Neural cell (in vitro differentiated cells): ENCODE results near the gene GDF7. TPM values are rescaled to one million over a fixed set of nuclear protein-coding genes. Genes with fewer than 3 reads are reported as not detected.

Experiments used
- H2AFZ ChIP-seq: fragments of 200-600, 300-800 bp; sonication (generic), shearing (Covaris generic); 2 replicates; pipeline ENCODE4 v1.6.0; 2014; ENCODE audit warnings: low read depth, mild to moderate bottlenecking, antibody characterized with exemption, low read length, moderate library complexity
- H3F3A ChIP-seq: fragments of 200-600 bp; shearing (Covaris generic); 2 replicates; pipeline ENCODE4 v1.6.1; 2016; ENCODE audit warnings: mild to moderate bottlenecking, moderate library complexity, mixed read lengths, antibody characterized with exemption, low read length; ENCODE audit not compliant: insufficient read depth, poor library complexity, severe bottlenecking
- H3K27ac ChIP-seq: fragments of 200-600, 300-800 bp; sonication (generic), shearing (Covaris generic); 2 replicates; pipeline ENCODE4 v1.5.1; 2014; ENCODE audit warnings: mild to moderate bottlenecking, low read length, moderate library complexity
- H3K27me3 ChIP-seq: fragments of 300-800, 200-600 bp; sonication (generic), shearing (Covaris generic); 2 replicates; pipeline ENCODE4 v1.6.0; 2014; ENCODE audit warnings: mild to moderate bottlenecking, low read depth, low read length, moderate library complexity; ENCODE audit not compliant: insufficient read depth
- H3K36me3 ChIP-seq: fragments of 300-800, 200-600 bp; sonication (generic), shearing (Covaris generic); 2 replicates; pipeline ENCODE4 v1.5.1; 2014; ENCODE audit warnings: mild to moderate bottlenecking, antibody characterized with exemption, low read length, moderate library complexity; ENCODE audit not compliant: insufficient read depth
- H3K4me2 ChIP-seq: fragments of 300-800, 200-600 bp; sonication (generic), shearing (Covaris generic); 2 replicates; pipeline ENCODE4 v1.6.0; 2014; ENCODE audit warnings: mild to moderate bottlenecking, low read length
- H3K4me3 ChIP-seq: fragments of 300-800, 200-600 bp; sonication (generic), shearing (Covaris generic); 2 replicates; pipeline ENCODE4 v1.5.1; 2014; ENCODE audit warnings: mild to moderate bottlenecking, low read length, moderate library complexity
- H3K79me2 ChIP-seq: fragments of 200-600 bp; shearing (Covaris generic); replicated peaks from 2 replicates; pipeline ENCODE4 v1.6.0; 2014; ENCODE audit warnings: mild to moderate bottlenecking, low read length, moderate library complexity; ENCODE audit not compliant: insufficient read depth
- H3K9ac ChIP-seq: fragments of 300-800, 200-600 bp; sonication (generic), shearing (Covaris generic); 2 replicates; pipeline ENCODE4 v1.6.1; 2016; ENCODE audit warnings: mild to moderate bottlenecking, low read length, mixed read lengths
- H3K9me2 ChIP-seq: fragments of 200-600 bp; shearing (Covaris generic); 2 replicates; pipeline ENCODE4 v1.6.1; 2016; ENCODE audit warnings: mild to moderate bottlenecking, low read length, mixed read lengths; ENCODE audit not compliant: insufficient read depth
- H3K9me3 ChIP-seq: fragments of 200-600, 300-800 bp; sonication (generic), shearing (Covaris generic); 2 replicates; pipeline ENCODE4 v1.6.1; 2016; ENCODE audit warnings: mild to moderate bottlenecking, mixed run types, low read length, moderate library complexity, mixed read lengths
- H4K20me1 ChIP-seq: fragments of 200-600 bp; shearing (Covaris generic); 2 replicates; pipeline ENCODE4 v1.6.1; 2016; ENCODE audit warnings: mild to moderate bottlenecking, mixed run types; ENCODE audit not compliant: insufficient read depth
- CTCF ChIP-seq: fragments of 450-650 bp; IDR thresholded peaks from 2 replicates; pipeline ENCODE4 v1.5.1; 2014; ENCODE audit warnings: antibody characterized with exemption, mild to moderate bottlenecking, moderate library complexity; ENCODE audit not compliant: poor library complexity, severe bottlenecking
- EP300 ChIP-seq: fragments of 450-650 bp; conservative IDR thresholded peaks from 2 replicates; pipeline ENCODE4 v1.6.1; 2014; ENCODE audit warnings: antibody characterized with exemption, mild to moderate bottlenecking, moderate library complexity; ENCODE audit not compliant: poor library complexity, severe bottlenecking
- EZH2 ChIP-seq: fragments of 200-600, 300-800 bp; shearing (Covaris generic), sonication (generic); IDR thresholded peaks from 2 replicates; pipeline ENCODE4 v1.6.1; 2014; ENCODE audit warnings: antibody characterized with exemption, low read length, borderline replicate concordance, mild to moderate bottlenecking; ENCODE audit not compliant: insufficient read depth, poor library complexity, severe bottlenecking
- MXI1 ChIP-seq: fragments of 450-650 bp; conservative IDR thresholded peaks from 2 replicates; pipeline ENCODE4 v1.6.1; 2014; ENCODE audit warnings: antibody characterized with exemption, mild to moderate bottlenecking; ENCODE audit not compliant: poor library complexity, severe bottlenecking
- POLR2AphosphoS5 ChIP-seq: IDR thresholded peaks from 2 replicates; pipeline ENCODE4 v1.6.1; 2012
- RAD21 ChIP-seq: fragments of 450-650 bp; conservative IDR thresholded peaks from 2 replicates; pipeline ENCODE4 v1.6.1; 2014; ENCODE audit warnings: antibody characterized with exemption, mild to moderate bottlenecking, moderate library complexity
- REST ChIP-seq: IDR thresholded peaks from 2 replicates; pipeline ENCODE4 v1.6.1; 2012; ENCODE audit warnings: borderline replicate concordance
- SMC3 ChIP-seq: fragments of 450-650 bp; conservative IDR thresholded peaks from 2 replicates; pipeline ENCODE4 v1.6.1; 2014; ENCODE audit warnings: antibody characterized with exemption, mild to moderate bottlenecking, moderate library complexity; ENCODE audit not compliant: poor library complexity
- TAF1 ChIP-seq: IDR thresholded peaks from 2 replicates; pipeline ENCODE4 v1.6.1; 2012; ENCODE audit warnings: low read depth
- polyA plus RNA-seq: library from polyadenylated mRNA; depleted of rRNA; stranded (reverse); fragments of >200 nt; gene quantifications from 2 replicates; pipeline ENCODE4 v1.2.3, GENCODE V29; 2014

The GDF7 gene
- polyA plus RNA-seq, 1 donor from 2014 or later = 0.38 TPM

- Histone ChIP-seq H3K27ac (no peak overlapping the region), H3K9me2 (no peaks in the 10 kb centered on the region), H3K4me3 (no peak overlapping the region), H3K9ac (no peak overlapping the region), H3K36me3 (no peaks in the 10 kb centered on the region), H2AFZ (no peak overlapping the region), H3K79me2 (no peaks in the 10 kb centered on the region), H3K4me2 (no peak overlapping the region), H3K9me3 (no peaks in the 10 kb centered on the region), H3K27me3 (no peaks in the 10 kb centered on the region), H4K20me1 (no peaks in the 10 kb centered on the region), H3F3A (no peaks in the 10 kb centered on the region)
- TF ChIP-seq SMC3 (no peak), REST (no peak), EP300 (no peak), EZH2 (no peak), MXI1 (no peak), TAF1 (no peak), POLR2AphosphoS5 (no peak), RAD21 (no peak), CTCF (no peak)
These were observed 28.1 kb upstream of the GDF7 start for GRCh38 chr2:20638646-20639430.

GRCh38 chr2:20640411-20641122, 26.4 kb upstream of the GDF7 start:
- Histone ChIP-seq H3K9me3 (no peaks in the 10 kb centered on the region), H3F3A (no peaks in the 10 kb centered on the region), H3K36me3 (no peaks in the 10 kb centered on the region), H3K27me3 (no peaks in the 10 kb centered on the region), H3K4me2 (no peak overlapping the region), H4K20me1 (no peaks in the 10 kb centered on the region), H3K4me3 (no peak overlapping the region), H3K9me2 (no peaks in the 10 kb centered on the region), H2AFZ (no peak overlapping the region), H3K27ac (no peak overlapping the region), H3K9ac (no peak overlapping the region), H3K79me2 (no peaks in the 10 kb centered on the region)
- TF ChIP-seq REST (no peak), CTCF (no peak), MXI1 (no peak), EZH2 (no peak), RAD21 (no peak), POLR2AphosphoS5 (no peak), TAF1 (no peak)
